ENCODE measurements around the gene ZNF787. TPM values are rescaled to one million over a fixed set of nuclear protein-coding genes. Genes with fewer than 3 reads are reported as not detected.

Gene ZNF787
- total and polyA plus RNA-seq, 2 of the 4 experiments (the other 2 are of a cell fraction), result 4.8 to 11.2 TPM

DNA sequence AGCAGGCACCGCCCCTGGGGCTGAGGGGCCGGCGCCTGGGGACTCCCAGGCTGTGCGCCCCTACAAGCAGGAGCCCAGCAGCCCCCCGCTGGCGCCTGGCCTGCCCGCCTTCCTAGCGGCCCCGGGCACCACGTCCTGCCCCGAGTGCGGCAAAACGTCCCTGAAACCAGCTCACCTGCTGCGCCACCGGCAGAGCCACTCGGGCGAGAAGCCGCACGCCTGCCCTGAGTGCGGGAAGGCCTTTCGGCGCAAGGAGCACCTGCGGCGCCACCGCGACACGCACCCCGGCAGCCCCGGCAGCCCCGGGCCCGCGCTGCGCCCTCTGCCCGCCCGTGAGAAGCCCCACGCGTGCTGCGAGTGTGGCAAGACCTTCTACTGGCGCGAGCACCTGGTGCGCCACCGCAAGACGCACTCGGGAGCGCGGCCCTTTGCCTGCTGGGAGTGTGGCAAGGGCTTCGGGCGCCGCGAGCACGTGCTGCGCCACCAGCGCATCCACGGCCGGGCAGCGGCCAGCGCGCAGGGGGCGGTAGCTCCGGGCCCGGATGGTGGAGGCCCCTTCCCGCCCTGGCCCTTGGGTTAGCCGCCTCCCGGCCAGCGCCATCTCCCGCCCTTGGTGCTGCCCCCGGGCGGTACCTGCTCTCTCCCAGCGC lies 38.7 kb upstream of the ZNF787 start:
- no peak overlapping the region for H3K23ac ChIP-seq (ENCODE audit: low read depth, low read length)
- no peak overlapping the region for H2AK5ac ChIP-seq (ENCODE audit: low read depth, low read length)
- dilution Hi-C loops (cut with HindIII; ENCODE audit: low sequenced_read_pairs, unreplicated experiment) (no loop called here), intact Hi-C loops (cut with micrococcal nuclease) (no loop called here), in situ Hi-C loops (cut with MboI; ENCODE audit: low sequenced_read_pairs) (no loop called here)
- H4K20me1 ChIP-seq (ENCODE audit: insufficient read depth, low read length), result 0 out of 2 replicates have a peak, but pooled peaks cover 4% of the 10 kb centered on the region
- ATAC-seq (ENCODE audit: low read depth) (no peak), DNase-seq (no peak)
- H3K36me3 ChIP-seq (ENCODE audit: control insufficient read depth, insufficient read depth, low read length), result peaks cover 34% of the 10 kb centered on the region
- no peak overlapping the region for H2AK9ac ChIP-seq (replicated peaks; ENCODE audit: low read depth, low read length, poor library complexity)
- H3K18ac ChIP-seq (ENCODE audit: low read depth, low read length), result no peak overlapping the region
- H3K4me2 ChIP-seq (ENCODE audit: low read depth, low read length), result no peak overlapping the region
- H3K79me1 ChIP-seq (ENCODE audit: low read depth in 1 of 2, low read length in 2 of 2), result no peaks in the 10 kb centered on the region
- H3K4ac ChIP-seq (ENCODE audit: low read depth, low read length), result no peak overlapping the region
- H3K27me3 ChIP-seq (ENCODE audit: control insufficient read depth, insufficient read depth, low read length), result no peaks in the 10 kb centered on the region
- H3K4me1 ChIP-seq (ENCODE audit: control insufficient read depth, insufficient read depth, low read length), result no peaks in the 10 kb centered on the region
- H2AFZ ChIP-seq (replicated peaks; ENCODE audit: low read length, poor library complexity), result no peak overlapping the region
- no peak overlapping the region for H4K91ac ChIP-seq (ENCODE audit: insufficient read depth, low read depth, low read length)
- no peak overlapping the region for H4K5ac ChIP-seq (ENCODE audit: low read depth, low read length)
- H3K56ac ChIP-seq (ENCODE audit: extremely low read depth, insufficient read depth, low read length), result no peak overlapping the region
- no peak overlapping the region for H2BK15ac ChIP-seq (ENCODE audit: low read depth, low read length)
- WGBS, 2 experiments (ENCODE audit: extremely low coverage in 2 of 2, insufficient read length in 1 of 2), result 98% methylated on average over 45 of the region's 69 CpGs; no CpG with 5 or more reads in 1 of the 2 experiments
- no peak overlapping the region for H2BK120ac ChIP-seq (ENCODE audit: low read depth, low read length)
- H3K14ac ChIP-seq (replicated peaks; ENCODE audit: low read depth, low read length), result no peak overlapping the region
- ChIA-PET POLR2A (ENCODE audit: unreplicated experiment) (no interaction called here), CTCF (no interaction called here)
- no peak for TF ChIP-seq RAD21 (IDR thresholded peaks at IDR 0.05; ENCODE audit: low read length)
- BruUV-seq (replicated peaks), result no TSS peak
- no peak overlapping the region for H2BK5ac ChIP-seq (ENCODE audit: low read depth, low read length, poor library complexity, severe bottlenecking)
- no peak overlapping the region for H2BK20ac ChIP-seq (ENCODE audit: low read depth, low read length)
- H3K27ac ChIP-seq (ENCODE audit: insufficient read depth, low read length), result no peak overlapping the region
- H3K9me3 ChIP-seq (ENCODE audit: control insufficient read depth, insufficient read depth, low read length), result no peaks in the 10 kb centered on the region
- no peak overlapping the region for H3K4me3 ChIP-seq (ENCODE audit: insufficient read depth, low read depth, low read length)
- H3K9me1 ChIP-seq (ENCODE audit: insufficient read depth, low read length), result no peaks in the 10 kb centered on the region; the same call in 1 of the 2 replicates
- H3K9ac ChIP-seq (ENCODE audit: low read depth, low read length), result no peak overlapping the region
- no peak overlapping the region for H4K8ac ChIP-seq (ENCODE audit: low read depth in 2 of 2, low read length in 2 of 2)

Data from IMR-90 (cell line).